HCT116 (cell line): Measurements from ENCODE around the gene RGS17.
"Not testable (repeated sequence)": the region's sequence is repeated elsewhere in the genome, so short reads cannot be mapped to it uniquely, and the experiment has no call there.

ENCODE experiments used
- POLR2A ChIP-seq: IDR thresholded peaks from 2 replicates; pipeline ENCODE4 v1.7.0; 2011; ENCODE audit warnings: borderline replicate concordance; ENCODE audit not compliant: insufficient read depth, insufficient read length; ENCODE audit errors: extremely low read depth
- TF ChIP-seq, protein P1 (sequence below): IDR thresholded peaks from 2 replicates; pipeline ENCODE4 v1.6.1; 2012

DNA sequence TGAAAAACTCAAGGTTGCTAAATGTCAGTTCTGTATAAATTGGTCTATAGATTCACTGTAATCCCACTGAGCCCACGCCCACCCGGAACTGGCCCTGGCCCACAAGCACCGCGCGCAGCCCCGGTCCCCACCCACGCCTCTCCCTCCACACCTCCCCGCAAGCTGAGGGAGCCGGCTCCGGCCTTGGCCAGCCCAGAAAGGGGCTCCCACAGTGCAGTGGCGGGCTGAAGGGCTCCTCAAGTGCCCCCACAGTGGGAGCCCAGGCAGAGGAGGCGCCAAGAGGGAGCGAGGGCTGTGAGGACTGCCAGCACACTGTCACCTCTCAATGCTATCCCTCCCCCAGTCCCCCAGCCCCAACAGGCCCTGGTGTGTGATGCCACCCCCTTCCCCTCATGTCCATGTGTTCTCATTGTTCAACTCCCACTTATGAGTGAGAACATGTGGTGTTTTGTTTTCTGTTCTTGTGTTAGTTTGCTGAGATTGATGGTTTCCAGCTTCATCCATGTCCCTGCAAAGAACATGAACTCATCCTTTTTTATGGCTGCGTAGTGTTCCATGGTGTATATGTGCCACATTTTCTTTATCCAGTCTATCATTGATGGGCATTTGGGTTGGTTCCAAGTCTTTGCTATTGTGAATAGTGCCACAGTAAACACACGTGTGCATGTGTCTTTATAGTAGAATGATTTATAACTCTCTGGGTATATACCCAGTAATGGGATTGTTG, 164.8 kb downstream of the RGS17 start:
- TF ChIP-seq, protein P1, sequence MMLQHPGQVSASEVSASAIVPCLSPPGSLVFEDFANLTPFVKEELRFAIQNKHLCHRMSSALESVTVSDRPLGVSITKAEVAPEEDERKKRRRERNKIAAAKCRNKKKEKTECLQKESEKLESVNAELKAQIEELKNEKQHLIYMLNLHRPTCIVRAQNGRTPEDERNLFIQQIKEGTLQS: not testable (repeated sequence)
- TF ChIP-seq POLR2A: not testable (repeated sequence)
